K562 (cell line): Measurements from ENCODE around the gene MAP4. TPM values are rescaled to one million over a fixed set of nuclear protein-coding genes. Genes with fewer than 3 reads are reported as not detected.

ENCODE experiments used
- ATAC-seq: fragments of 200-7000 bp; cut with Tn5 transposase; 3 replicates; pipeline ENCODE4 v1.9.1; 2020; ENCODE audit warnings: moderate library complexity
- BruUV-seq: library from RNA; stranded (reverse); fragments of 400-500 nt; replicated peaks from 2 replicates; lab custom pipeline; 2021; lab: Mats Ljungman, UMichigan
- CTCF ChIA-PET: fragments of 300-600 bp; formaldehyde crosslinking; extraction: SDS; loops from one replicate; lab custom pipeline; 2021; ENCODE audit warnings: low intra/inter-chr PET ratio; lab: Yijun Ruan, JAX
- POLR2A ChIA-PET: fragments of 300-600, 350-650 bp; sonication (Branson Sonifier 250); formaldehyde crosslinking; extraction: SDS; loops from one replicate; lab custom pipeline; 2021; ENCODE audit warnings: antibody characterized with exemption, inconsistent platforms; lab: Yijun Ruan, JAX
- DNase-seq, 4 experiments: peaks; one replicate each; pipeline versions ENCODE4 v3.0.0 to v3.0.0-alpha.2; 2011 to 2018; ENCODE audit warnings: low spot score in 3 of 4, mixed read lengths in 3 of 4; ENCODE audit errors: extremely low read depth in 1 of 4
- FAIRE-seq: peaks from 2 replicates; lab custom pipeline; 2011; peaks lifted over from hg19 to GRCh38; lab: Jason Lieb, UNC
- H2AFZ ChIP-seq: 2 replicates; pipeline ENCODE4 v1.6.0; 2011; ENCODE audit warnings: low read depth, low read length, control low read depth, inconsistent platforms
- H3K27ac ChIP-seq: fragments of 200-600 bp; 3 replicates; pipeline ENCODE4 v1.8.0; 2011; ENCODE audit warnings: low read depth, mild to moderate bottlenecking, control low read depth, inconsistent platforms, low read length, moderate library complexity, mixed read lengths; ENCODE audit errors: extremely low read depth
- H3K27me3 ChIP-seq, 2 experiments: fragments of 300-600 bp in 1 of 2; 2 replicates in 1 of 2; 3 replicates in 1 of 2; pipeline versions ENCODE4 v1.6.0 to v1.8.0; 2011; ENCODE audit warnings: inconsistent platforms in 2 of 2, low read length in 2 of 2, mild to moderate bottlenecking in 1 of 2, mixed read lengths in 1 of 2, moderate library complexity in 1 of 2; ENCODE audit not compliant: control insufficient read depth in 2 of 2, insufficient read depth in 2 of 2
- H3K36me3 ChIP-seq: fragments of 300-600 bp; 3 replicates; pipeline ENCODE4 v1.8.0; 2011; ENCODE audit warnings: mild to moderate bottlenecking, low read length, inconsistent platforms; ENCODE audit not compliant: control insufficient read depth, insufficient read depth
- H3K4me1 ChIP-seq, 2 experiments: fragments of 200-600 bp in 1 of 2; replicated peaks in 1 of 2; 2 replicates in 1 of 2; 3 replicates in 1 of 2; pipeline versions ENCODE4 v1.5.1 to v1.8.0; 2011; ENCODE audit warnings: inconsistent platforms in 2 of 2, low read length in 2 of 2, mild to moderate bottlenecking in 1 of 2, mixed read lengths in 1 of 2, moderate library complexity in 1 of 2; ENCODE audit not compliant: control insufficient read depth in 2 of 2, insufficient read depth in 2 of 2
- H3K4me2 ChIP-seq: 2 replicates; pipeline ENCODE4 v1.6.1; 2011; ENCODE audit warnings: low read length, control low read depth, inconsistent platforms, mixed read lengths; ENCODE audit not compliant: insufficient read depth
- H3K4me3 ChIP-seq: fragments of 200-600 bp; sonication (generic), shearing (Covaris generic); 2 replicates; pipeline ENCODE4 v1.5.1; 2016; ENCODE audit warnings: control low read depth, inconsistent platforms
- H3K79me2 ChIP-seq: fragments of 200-600 bp; 3 replicates; pipeline ENCODE4 v1.8.0; 2011; ENCODE audit warnings: low read length, inconsistent platforms; ENCODE audit not compliant: control insufficient read depth, insufficient read depth
- H3K9ac ChIP-seq, 2 experiments: 2 replicates each; pipeline versions ENCODE4 v1.6.0 to v1.6.1; 2011; ENCODE audit warnings: low read depth in 2 of 2, low read length in 2 of 2, control low read depth in 1 of 2, inconsistent platforms in 1 of 2, mild to moderate bottlenecking in 1 of 2, mixed read lengths in 1 of 2; ENCODE audit not compliant: insufficient read depth in 1 of 2
- H3K9me1 ChIP-seq: one replicate; pipeline ENCODE4 v1.6.0; 2011; ENCODE audit warnings: inconsistent platforms, mild to moderate bottlenecking, low read length, moderate library complexity; ENCODE audit not compliant: control insufficient read depth, insufficient read depth
- H3K9me3 ChIP-seq: replicated peaks from 2 replicates; pipeline ENCODE4 v1.5.1; 2011; ENCODE audit warnings: low read depth, low read length, inconsistent platforms; ENCODE audit not compliant: control insufficient read depth, insufficient read depth
- H4K20me1 ChIP-seq: replicated peaks from 2 replicates; pipeline ENCODE4 v1.6.1; 2011; ENCODE audit warnings: low read length, inconsistent platforms, mixed read lengths; ENCODE audit not compliant: control insufficient read depth, insufficient read depth
- ARID4B ChIP-seq: sonication (generic); formaldehyde crosslinking; IDR thresholded peaks from 2 replicates; pipeline ENCODE4 v1.8.0; 2022; ENCODE audit warnings: mild to moderate bottlenecking, missing genetic modification reagents
- HNRNPL ChIP-seq: fragments of 200-400 bp; formaldehyde crosslinking; IDR thresholded peaks from 2 replicates; pipeline ENCODE4 v1.6.1; 2017; ENCODE audit warnings: low read depth, mild to moderate bottlenecking, low read length
- PCBP1 ChIP-seq: fragments of 200-400 bp; formaldehyde crosslinking; IDR thresholded peaks from 2 replicates; pipeline ENCODE4 v1.6.1; 2018; ENCODE audit warnings: mild to moderate bottlenecking, low read depth, low read length; ENCODE audit not compliant: poor library complexity, severe bottlenecking
- RBM22 ChIP-seq: fragments of 200-400 bp; formaldehyde crosslinking; IDR thresholded peaks from 2 replicates; pipeline ENCODE4 v1.6.1; 2018; ENCODE audit warnings: low read length, low read depth; ENCODE audit not compliant: poor library complexity, severe bottlenecking
- SMC3 ChIP-seq: conservative IDR thresholded peaks from 2 replicates; pipeline ENCODE4 v1.6.1; 2011; ENCODE audit warnings: low read depth, low read length, improper control_type of control experiment; ENCODE audit not compliant: insufficient read depth
- STAT5A ChIP-seq: IDR thresholded peaks from 2 replicates; pipeline ENCODE4 v1.6.1; 2012; ENCODE audit warnings: low read length, inconsistent platforms, borderline replicate concordance
- SUPT5H ChIP-seq: fragments of 450-650 bp; IDR thresholded peaks from 2 replicates; pipeline ENCODE4 v1.6.1; 2016
- YY1 ChIP-seq, 3 experiments: IDR thresholded peaks; 2 replicates each; pipeline ENCODE4 v1.6.1; 2011; ENCODE audit warnings: low read length in 2 of 3, mild to moderate bottlenecking in 2 of 3, moderate library complexity in 2 of 3, borderline replicate concordance in 1 of 3, control low read depth in 1 of 3, low read depth in 1 of 3; ENCODE audit not compliant: insufficient read depth in 3 of 3, insufficient replicate concordance in 2 of 3, control insufficient read depth in 1 of 3, insufficient read length in 1 of 3; ENCODE audit errors: extremely low read depth in 1 of 3
- ZBTB33 ChIP-seq: sonication (generic); formaldehyde crosslinking; IDR thresholded peaks from 2 replicates; pipeline ENCODE4 v1.8.1; 2023; ENCODE audit warnings: mild to moderate bottlenecking, missing genetic modification reagents
- WGBS: fragments of 100-300 bp; shearing (Covaris generic); methylation state at CpG from one replicate; pipeline ENCODE4 v1.1.6; 2016; ENCODE audit warnings: low coverage, mixed read lengths; ENCODE audit not compliant: insufficient coverage; ENCODE audit errors: missing lambda C conversion rate; 5-methylcytosine and 5-hydroxymethylcytosine counted together
- in situ Hi-C: fragments of 300-500 bp; cut with MboI; formaldehyde crosslinking; loops from 4 replicates; pipeline ENCODE4 v1.15.0; 2018; ENCODE audit warnings: inconsistent platforms, mixed read lengths
- intact Hi-C: fragments of 100-400 bp; cut with micrococcal nuclease; formaldehyde crosslinking; loops from 2 replicates; pipeline ENCODE4 v1.14.2; 2022
- polyA plus RNA-seq, 8 experiments: library from polyadenylated mRNA; depleted of rRNA in 4 of 8; stranded (reverse) in 5 of 8; unstranded in 3 of 8; fragments of >200 nt; fragmentation: Nextera tagmentation in 2 of 8; fragmentation: Illumina TruSeq in 1 of 8; extraction: Ambion mirVana in 2 of 8; extraction: Trizol in 1 of 8; gene quantifications; 2 replicates each; pipeline versions ENCODE4 v1.2.1 to v1.2.3, GENCODE V29; 2011 to 2014; ENCODE audit warnings: inconsistent platforms in 1 of 8, missing spikeins in 1 of 8
- total RNA-seq, 7 experiments: library from RNA; depleted of rRNA in 6 of 7; stranded (reverse); fragments of >200 nt in 6 of 7; fragmentation: Illumina TruSeq in 2 of 7; extraction: Trizol in 2 of 7; gene quantifications; 2 replicates each; pipeline versions ENCODE4 v1.2.1 to v1.2.3, GENCODE V29; 2011 to 2021; ENCODE audit warnings: low replicate concordance in 1 of 7

Gene MAP4
- total and polyA plus RNA-seq, 9 of the 15 experiments (the other 6 are each of a cell fraction or from before 2014, with no cell fraction given): 13.3 to 141 (median 36.8) TPM

GRCh38 chr3:47852604-47853602 lies 163.3 kb downstream of the MAP4 start:
- Histone ChIP-seq H4K20me1 (peaks cover 17% of the 10 kb centered on the region), H3K27me3 (no peaks in the 10 kb centered on the region), H3K9ac (peak overlapping the region in 1 of 2 experiments; percentile 18; a peak in 1 of 4 replicates), H3K27ac (no peak overlapping the region), H3K4me2 (no peak overlapping the region), H3K4me3 (no peak overlapping the region), H3K36me3 (peaks cover 88% of the 10 kb centered on the region; the same call in 2 of the 3 replicates), H3K79me2 (no peaks in the 10 kb centered on the region), H3K4me1 (peaks cover 0 to 24% of the 10 kb centered on the region in 2 experiments; a peak in 2 of 5 replicates), H3K9me1 (no peaks in the 10 kb centered on the region), H2AFZ (no peak overlapping the region), H3K9me3 (no peaks in the 10 kb centered on the region)
- peak; percentile 6 for ATAC-seq
- 86% methylated on average over 22 of the region's 36 CpGs for WGBS
- in situ Hi-C loops (no loop called here), intact Hi-C loops (loop anchor here (5.0 kb wide), 1 partner anchor 299 kb away; no protein-coding TSS in a partner anchor)
- BruUV-seq: no TSS peak
- ChIA-PET CTCF (interaction anchor here (0.8 kb wide), 1 partner anchor 15 kb away, joined by 3 read pairs; no protein-coding TSS in a partner anchor), POLR2A (interaction anchor here (0.7 to 1.0 kb wide), 4 partner anchors 8 to 161 kb away, joined by 3 read pairs; no protein-coding TSS in a partner anchor)
- FAIRE-seq: no peak
- peak in 2 of 4 experiments; percentile 47 to 51 for DNase-seq
- TF ChIP-seq SMC3: 0 out of 2 replicates have a peak, but pooled peaks have one; percentile 30
- no peak for TF ChIP-seq HNRNPL
- TF ChIP-seq YY1 (IDR thresholded peaks at IDR 0.05; ENCODE audit: borderline replicate concordance in 1 of 3, control insufficient read depth in 1 of 3, extremely low read depth in 1 of 3, insufficient read depth in 3 of 3, insufficient read length in 1 of 3, insufficient replicate concordance in 2 of 3, low read depth in 1 of 3, low read length in 2 of 3): peak in 1 of 3 experiments; percentile 36
- no peak for TF ChIP-seq ARID4B (CRISPR knock-in tag)
- TF ChIP-seq RBM22: peak; percentile 72
- peak; percentile 29 for TF ChIP-seq PCBP1
- TF ChIP-seq STAT5A: no peak
- 0 out of 2 replicates have a peak, but pooled peaks have one; percentile 6 for TF ChIP-seq SUPT5H
- TF ChIP-seq ZBTB33 (CRISPR knock-in tag): peak; percentile 94
